Activated T-cell treated with anti-CD3 and anti-CD28 coated beads for 1 hour (primary cell): ENCODE results near the gene PLXDC2.

Source experiments
- DNase-seq: peaks from one replicate; pipeline ENCODE4 v3.0.0-alpha.2; 2020; ENCODE audit warnings: low read depth

Gene PLXDC2

DNA sequence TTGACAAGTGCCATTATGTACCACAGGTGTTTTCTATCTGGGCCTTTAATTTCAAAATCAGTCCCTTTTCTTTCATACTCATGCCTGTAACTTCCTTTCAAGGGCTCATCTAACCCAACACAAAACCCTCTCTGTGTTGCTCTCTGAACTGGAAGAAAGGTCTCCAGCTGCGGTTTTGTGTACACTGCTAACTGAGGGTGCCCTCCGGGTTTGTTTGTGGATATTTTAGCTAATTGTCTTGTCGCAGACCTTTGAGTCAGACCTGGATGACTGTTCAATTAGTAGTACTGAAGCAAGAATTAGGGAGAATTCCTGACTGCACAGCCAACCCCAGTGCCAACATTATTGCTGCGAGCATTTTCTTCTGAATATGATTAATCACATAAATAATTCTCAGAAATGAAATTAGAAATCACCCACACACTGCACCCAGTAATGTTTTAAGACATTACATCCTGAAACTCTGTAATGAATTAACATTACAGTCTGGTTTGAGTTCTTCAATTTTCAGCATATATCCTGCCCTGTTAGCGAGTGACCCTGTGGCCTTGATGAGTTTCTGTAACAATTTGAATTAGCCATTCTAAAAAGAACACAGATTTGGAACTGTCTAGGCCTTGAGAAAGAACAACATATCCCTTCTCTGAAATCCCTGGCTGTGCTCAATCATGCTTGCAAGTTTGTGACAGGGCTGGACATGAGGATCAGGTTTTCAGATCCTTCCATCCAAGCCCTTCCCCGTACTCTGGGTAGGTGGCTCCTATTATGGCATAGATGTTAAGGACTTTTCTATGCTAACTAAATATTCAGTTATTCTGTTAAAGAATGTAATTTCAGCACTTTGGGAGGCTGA, 460.1 kb downstream of the PLXDC2 start:
- no peak for DNase-seq

GRCh38 chr10:20277820-20278219, 461.6 kb downstream of the PLXDC2 start:
- no peak for DNase-seq

DNA sequence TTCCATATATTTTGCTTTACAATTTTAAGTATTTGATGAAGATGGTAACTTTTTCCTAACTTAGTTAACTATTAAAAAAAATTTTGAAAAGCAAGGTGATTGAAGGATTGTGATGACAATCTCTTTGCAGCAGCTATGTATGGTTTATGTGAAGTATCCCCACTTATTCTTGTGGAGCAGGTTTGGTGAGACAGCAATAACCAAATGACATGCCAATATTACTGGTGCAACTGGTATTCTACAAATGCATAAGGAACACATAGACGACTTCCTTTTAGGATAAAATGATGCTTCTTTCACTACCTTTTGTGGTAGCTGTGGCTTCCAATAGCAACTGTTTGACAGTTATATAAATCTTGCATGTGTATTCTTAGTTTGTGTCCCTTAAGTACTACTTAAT, 465.3 kb downstream of the PLXDC2 start:
- DNase-seq, result no peak

- DNase-seq, result no peak
These were observed 471.4 kb downstream of the PLXDC2 start for GRCh38 chr10:20287586-20287985.

DNA sequence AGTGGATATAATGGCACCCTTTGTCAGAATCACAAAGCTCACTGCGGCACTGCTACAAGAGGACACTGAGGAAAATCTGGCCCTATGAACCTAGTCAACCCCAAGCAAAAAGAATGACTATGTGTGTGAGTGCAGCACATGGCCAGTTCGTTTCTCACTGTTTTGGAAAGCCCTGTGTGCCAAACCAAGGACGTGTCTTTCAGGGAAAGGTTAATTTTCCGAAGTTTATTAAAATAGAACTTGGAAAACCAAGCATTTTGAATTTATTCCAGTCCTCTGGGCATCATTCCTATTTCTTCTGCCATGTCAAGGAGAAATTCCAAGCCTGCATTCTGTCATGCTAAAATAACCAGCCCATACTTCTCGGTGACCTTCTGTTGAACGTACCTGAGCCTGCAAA, 471.8 kb downstream of the PLXDC2 start:
- DNase-seq, result no peak

DNA sequence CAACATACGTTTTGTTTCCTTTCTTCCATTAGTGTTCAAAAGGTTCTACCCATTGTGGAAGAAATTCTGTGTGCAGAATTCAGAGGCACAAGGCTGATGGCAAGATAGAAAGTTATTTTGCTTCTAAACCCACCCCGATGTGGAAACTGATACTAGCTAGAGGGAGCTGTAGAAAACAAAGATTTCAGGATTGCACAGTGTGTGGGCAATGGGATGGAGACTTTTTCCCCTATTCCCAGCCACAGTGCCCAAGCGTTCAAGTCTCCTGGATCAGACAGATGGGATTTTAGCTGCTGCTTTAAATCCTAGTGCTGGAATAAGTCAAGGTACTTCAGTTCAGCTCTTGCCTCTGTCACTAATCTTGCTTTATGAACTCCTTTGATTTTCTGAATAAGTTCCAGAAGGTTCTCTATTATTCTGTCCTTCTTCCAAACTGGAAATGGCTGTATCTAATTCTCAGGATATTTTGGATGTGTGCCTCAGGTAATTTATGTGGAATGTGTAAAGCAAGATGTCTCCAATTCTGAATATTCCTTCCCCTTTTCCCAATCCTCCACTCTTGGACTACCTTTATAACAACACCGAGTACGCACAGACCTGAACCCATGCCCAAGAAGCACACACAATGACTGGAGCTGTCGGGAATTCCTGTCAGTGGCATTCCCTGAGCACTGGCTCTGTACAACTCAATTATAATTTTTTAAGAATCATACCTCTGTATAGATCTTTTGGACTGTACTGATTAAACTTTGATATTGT, 473.0 kb downstream of the PLXDC2 start:
- no peak for DNase-seq

DNA sequence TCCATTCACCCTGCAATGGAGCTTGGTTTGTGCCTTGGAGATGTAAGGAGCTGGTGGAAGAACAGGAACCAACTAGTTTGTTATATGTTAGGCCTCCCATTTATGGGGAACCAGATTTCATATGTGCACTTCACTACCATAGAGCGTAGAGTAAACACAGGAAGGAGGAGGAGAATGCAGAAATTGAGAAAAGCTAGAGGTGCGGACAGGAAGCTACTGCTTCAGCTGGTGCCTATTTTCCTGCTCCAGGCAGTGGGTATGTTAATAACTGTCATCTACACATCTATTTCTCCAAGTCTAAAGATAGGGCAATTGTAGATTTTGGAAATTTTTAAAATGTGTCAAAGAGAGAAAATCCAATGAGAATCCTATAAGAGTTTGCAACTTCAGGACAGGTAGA, 482.2 kb downstream of the PLXDC2 start:
- no peak for DNase-seq

DNA sequence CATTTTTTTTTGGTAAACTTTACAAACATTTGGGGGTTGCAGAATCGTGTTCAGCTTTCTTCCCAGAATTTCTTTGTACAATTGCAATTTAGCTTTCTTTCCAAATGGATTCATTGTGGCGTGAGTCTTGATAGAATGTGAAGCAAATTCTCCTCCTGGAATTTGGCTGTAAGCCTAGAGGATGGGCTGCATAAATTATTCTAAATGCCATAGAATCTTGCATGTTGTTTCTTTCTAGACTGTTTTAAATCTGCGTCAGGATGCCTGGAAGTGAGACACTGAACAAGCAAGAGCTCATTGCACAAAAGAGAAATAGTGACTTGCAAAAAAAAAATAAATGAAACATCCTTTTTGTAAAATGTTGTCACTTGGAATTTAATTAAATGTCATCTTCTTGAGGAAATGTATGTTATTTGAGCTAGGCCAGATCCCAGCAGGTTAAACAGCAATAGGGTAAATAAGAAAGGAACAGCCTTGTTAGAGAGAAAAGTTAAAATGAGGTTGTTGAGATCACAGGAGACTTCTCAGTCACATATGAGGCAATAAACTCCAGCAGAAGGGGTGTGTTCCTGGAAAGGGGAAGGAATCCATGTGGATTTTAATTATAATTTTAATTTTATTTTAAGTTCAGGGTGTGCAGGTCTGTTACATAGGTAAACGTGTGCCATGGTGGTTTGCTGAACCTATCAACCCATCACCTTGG, 483.0 kb downstream of the PLXDC2 start:
- no peak for DNase-seq

DNA sequence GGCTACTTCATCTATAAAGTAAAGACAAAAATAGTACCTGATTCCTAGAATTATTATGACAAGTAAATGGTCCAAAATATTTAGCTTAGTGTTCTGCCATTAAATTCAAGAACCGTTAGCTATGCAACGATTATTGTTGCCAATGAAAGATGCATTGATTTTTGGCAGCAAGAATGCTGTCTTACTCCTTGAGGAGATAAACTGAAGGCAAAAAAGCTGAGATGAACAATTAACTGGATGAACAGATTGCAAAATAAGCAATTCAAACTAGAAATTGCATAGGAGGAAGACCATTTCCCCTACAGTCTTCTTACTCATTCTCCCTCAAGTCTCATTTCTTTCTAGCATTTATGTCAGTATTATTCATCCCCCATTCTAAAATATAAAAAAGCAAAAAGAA, 484.5 kb downstream of the PLXDC2 start:
- DNase-seq, result no peak

DNA sequence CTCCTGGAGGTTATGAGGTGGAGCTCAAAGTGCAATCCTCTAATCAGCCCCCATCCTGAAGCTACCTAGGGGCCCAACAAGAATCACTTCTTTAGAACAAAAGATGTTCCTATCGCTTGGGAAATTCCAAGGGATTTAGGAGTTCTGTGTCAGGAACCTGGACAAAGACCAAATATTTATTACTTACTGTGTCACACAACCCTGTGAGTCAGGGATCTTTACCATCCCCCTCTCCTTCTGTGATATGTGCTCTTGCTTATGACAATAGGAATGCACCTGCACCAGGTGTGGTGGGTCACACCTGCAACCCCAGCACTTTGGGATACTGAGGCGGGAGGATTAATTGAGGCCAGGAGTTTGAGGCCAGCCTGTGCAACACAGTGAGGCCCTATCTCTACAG, 485.8 kb downstream of the PLXDC2 start:
- DNase-seq, result no peak

GRCh38 chr10:20303453-20304152, 487.4 kb downstream of the PLXDC2 start:
- DNase-seq, result no peak

DNA sequence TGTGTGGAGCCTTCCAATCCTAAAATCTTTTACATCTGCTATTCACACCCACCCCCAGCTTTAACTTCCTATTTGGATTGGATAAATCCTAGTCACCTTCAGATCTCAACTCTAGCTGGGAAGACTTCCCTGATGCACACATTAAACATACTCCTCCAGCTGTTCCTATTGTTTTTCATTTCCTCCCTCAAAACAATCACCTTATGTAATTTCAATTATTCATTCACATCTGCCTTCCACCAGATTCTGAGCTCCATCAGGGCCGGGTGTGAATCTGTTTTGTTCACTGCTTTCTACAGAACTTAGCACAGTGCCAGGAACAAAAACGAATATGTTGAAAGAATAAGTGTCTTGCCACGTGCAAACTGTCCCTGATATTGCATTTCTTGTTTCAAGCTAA, 497.4 kb downstream of the PLXDC2 start:
- DNase-seq, result no peak

DNA sequence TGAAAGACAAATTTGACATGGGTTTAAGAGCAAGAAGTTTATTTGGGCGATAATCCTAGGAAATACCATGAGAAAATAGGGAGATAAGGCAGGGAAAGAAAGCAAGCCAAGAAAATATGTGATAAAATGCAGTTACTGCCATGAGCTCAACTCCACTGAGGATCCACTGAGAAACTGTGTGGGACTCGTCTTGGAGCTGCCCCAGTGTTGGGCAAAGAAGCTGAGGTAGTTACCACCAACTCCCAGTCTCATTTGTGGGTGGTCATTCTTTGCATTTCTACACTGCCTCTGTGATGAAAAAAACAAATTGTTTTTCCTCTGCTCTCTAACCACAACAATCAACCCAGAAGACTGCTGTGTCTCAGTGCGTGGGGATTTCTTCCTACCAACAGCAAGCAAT, 498.2 kb downstream of the PLXDC2 start:
- no peak for DNase-seq

GRCh38 chr10:20327954-20328353, 511.7 kb downstream of the PLXDC2 start:
- no peak for DNase-seq

DNA sequence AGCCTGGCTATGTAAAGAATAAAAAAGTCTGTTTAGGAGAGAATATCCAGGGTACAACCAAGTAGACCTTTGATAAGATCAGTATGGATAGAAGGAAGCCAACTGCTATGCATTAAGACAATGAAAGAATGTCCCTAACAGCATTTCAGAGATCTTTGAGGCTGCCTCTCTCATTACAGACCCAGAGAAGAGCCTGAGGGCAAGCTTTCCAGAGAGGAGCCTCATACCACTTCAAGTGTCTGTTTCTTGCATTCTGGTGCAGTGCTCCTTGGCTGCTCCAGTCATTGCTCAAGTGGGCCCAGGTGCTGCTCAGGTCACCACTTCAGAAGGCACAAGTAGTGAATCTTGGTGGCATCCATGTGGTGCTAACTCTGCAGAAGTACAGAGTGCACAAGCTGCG, 514.0 kb downstream of the PLXDC2 start:
- DNase-seq, result no peak

DNA sequence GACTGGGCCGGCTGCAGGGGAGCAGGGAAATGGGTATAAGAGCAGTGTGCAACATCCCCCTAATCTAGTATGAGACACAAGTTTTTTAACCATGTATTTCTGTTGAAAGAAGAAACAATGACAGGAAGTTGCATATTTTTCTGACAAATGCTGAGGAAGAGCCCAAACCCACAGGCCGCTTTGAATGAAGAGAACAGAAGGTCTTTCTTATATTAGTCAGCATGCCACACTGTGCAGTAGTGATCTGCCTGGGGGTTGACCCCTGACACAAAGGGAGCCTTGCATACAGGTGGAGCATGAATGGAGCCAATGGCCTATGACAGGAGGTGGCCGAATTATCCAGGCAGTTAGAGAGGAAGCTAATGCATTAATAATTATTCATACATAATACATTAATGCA, 518.3 kb downstream of the PLXDC2 start:
- no peak for DNase-seq
